OCI-LY7 (cell line): Measurements from ENCODE around the gene APOB.

Source experiments
- EZH2phosphoT487 ChIP-seq: fragments of 200-600 bp; sonication (generic); IDR thresholded peaks from 2 replicates; pipeline ENCODE4 v1.6.1; 2018; ENCODE audit warnings: low read depth, borderline replicate concordance, mild to moderate bottlenecking, mixed run types, antibody characterized with exemption, low read length, moderate library complexity, mixed read lengths
- TF ChIP-seq, protein P1 (sequence below): fragments of 200-600 bp; sonication (generic); conservative IDR thresholded peaks from 2 replicates; pipeline ENCODE4 v1.5.1; 2014; ENCODE audit warnings: mild to moderate bottlenecking, antibody characterized with exemption, low read length, moderate library complexity, mixed read lengths

DNA sequence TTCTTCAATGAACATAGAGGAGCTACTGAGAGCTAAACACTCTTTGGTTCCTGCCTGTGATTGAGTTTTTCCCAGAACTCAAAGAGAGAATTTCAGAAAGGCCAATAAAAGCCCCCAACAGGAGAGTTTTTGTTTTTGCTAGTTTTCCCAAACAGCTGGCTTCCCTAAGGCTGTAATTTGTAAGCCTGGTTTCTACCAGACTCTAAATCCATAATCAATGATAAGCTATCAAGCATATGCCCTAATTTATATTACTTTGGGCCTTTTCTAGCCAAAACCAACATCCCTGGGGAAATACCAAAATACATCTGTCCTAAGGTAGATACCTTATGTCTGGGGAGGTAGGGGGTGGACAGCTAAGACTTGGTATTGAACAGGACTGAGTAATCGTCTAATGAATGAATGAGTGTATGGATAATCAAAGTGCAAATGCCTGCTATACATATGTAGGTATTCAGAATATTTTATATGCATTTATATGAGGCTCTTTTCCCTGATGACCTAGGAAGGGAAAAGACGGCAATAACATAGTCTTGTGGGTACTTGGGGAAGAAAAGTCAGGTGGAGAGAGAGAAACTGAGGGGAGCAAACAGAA lies 26.0 kb upstream of the APOB start:
- TF ChIP-seq, protein P1, sequence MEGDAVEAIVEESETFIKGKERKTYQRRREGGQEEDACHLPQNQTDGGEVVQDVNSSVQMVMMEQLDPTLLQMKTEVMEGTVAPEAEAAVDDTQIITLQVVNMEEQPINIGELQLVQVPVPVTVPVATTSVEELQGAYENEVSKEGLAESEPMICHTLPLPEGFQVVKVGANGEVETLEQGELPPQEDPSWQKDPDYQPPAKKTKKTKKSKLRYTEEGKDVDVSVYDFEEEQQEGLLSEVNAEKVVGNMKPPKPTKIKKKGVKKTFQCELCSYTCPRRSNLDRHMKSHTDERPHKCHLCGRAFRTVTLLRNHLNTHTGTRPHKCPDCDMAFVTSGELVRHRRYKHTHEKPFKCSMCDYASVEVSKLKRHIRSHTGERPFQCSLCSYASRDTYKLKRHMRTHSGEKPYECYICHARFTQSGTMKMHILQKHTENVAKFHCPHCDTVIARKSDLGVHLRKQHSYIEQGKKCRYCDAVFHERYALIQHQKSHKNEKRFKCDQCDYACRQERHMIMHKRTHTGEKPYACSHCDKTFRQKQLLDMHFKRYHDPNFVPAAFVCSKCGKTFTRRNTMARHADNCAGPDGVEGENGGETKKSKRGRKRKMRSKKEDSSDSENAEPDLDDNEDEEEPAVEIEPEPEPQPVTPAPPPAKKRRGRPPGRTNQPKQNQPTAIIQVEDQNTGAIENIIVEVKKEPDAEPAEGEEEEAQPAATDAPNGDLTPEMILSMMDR: no peak
- TF ChIP-seq EZH2phosphoT487: no peak
